ENCODE measurements around the gene CETN1. TPM values are rescaled to one million over a fixed set of nuclear protein-coding genes. Genes with fewer than 3 reads are reported as not detected.

The CETN1 gene
- total RNA-seq, 6 donors from 2014 or later, result not detected

DNA sequence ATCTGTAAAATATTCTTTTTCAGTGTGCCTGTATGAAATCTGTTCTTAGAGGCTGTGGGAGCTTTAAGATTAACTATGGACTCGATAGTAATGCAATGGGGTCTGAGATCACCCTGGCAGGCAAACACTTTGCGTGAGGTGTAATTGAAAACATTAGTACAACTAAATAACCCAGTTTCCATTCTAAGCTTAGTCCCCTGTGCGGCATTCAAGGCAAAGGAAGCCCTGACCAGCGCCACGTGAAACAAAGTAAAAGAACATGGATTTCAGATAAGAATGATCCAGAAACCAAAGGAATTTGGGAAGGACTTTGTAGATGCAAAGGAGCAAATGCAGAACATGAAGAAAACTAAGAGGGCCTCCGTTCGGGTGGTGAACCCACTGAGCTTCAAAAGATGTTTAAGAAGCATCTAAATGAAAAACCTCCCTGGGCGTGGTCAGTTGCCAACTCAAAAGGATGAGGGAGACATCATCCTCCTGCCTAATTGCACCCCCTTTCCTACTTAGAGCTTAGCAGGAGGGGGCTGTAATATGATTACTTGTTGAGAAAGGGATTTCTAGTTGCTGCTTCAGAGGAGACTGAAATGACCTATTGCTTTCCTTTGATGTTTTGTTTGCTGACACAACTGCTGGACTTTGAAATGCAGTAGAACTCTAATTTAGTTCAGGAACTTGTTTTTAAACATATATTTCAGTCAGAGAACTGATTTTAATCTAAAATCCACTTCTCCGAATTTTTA, 7.9 kb upstream of the CETN1 start:
- Histone ChIP-seq H3K36me3 (no peaks in the 10 kb centered on the region), H3K9me3 (no peaks in the 10 kb centered on the region), H3K27me3 (no peaks in the 10 kb centered on the region), H3K27ac (no peak overlapping the region), H3K4me1 (no peaks in the 10 kb centered on the region), H3K4me3 (no peak overlapping the region)
- ATAC-seq (ENCODE audit: low FRiP score in 2 of 2), result no peak
- WGBS, 2 donors, result 77 to 83% methylated on average over 9 of the region's 9 CpGs
- DNase-seq, result no peak
- TF ChIP-seq CTCF (IDR thresholded peaks at IDR 0.05), result no peak
- TF ChIP-seq POLR2A (IDR thresholded peaks at IDR 0.05), result no peak
- TF ChIP-seq EP300 (IDR thresholded peaks at IDR 0.05), result no peak
- TF ChIP-seq POLR2AphosphoS5 (IDR thresholded peaks at IDR 0.05), result no peak

- Histone ChIP-seq H3K27ac (no peak overlapping the region), H3K9me3 (no peaks in the 10 kb centered on the region), H3K4me3 (no peak overlapping the region), H3K36me3 (no peaks in the 10 kb centered on the region), H3K4me1 (no peaks in the 10 kb centered on the region), H3K27me3 (no peaks in the 10 kb centered on the region)
- DNase-seq, result no peak
- no peak for ATAC-seq (ENCODE audit: low FRiP score in 2 of 2)
- TF ChIP-seq POLR2AphosphoS5 (IDR thresholded peaks at IDR 0.05), result no peak
- TF ChIP-seq EP300 (IDR thresholded peaks at IDR 0.05), result no peak
- TF ChIP-seq CTCF (IDR thresholded peaks at IDR 0.05), result no peak
- TF ChIP-seq POLR2A (IDR thresholded peaks at IDR 0.05), result no peak
These were observed 7.3 kb upstream of the CETN1 start for GRCh38 chr18:572831-573289.

DNA sequence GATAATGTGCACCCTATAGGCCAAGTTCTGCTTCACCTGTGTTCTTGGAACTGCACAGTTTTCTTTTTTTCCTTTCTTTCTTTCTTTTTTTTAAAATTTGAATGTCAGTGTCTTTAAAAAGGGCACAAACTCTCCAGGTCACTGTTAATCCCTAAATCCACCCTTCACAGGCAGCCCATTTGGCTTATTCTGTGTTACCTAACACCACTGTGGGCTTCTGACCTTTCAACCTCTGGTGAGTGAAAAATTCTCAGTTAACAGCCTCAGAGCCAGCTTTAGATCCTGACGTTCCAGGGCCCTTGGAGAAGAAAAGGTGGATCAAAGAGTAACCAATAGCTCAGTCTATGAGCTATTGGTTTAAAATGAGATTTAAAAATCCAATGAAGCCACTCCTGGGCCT, 6.8 kb upstream of the CETN1 start:
- WGBS, 2 donors, result 70 to 80% methylated on average over 1 of the region's 1 CpG

GRCh38 chr18:574149-574860, 5.9 kb upstream of the CETN1 start:
- no peak for ATAC-seq (ENCODE audit: low FRiP score in 2 of 2)
- H3K36me3 ChIP-seq, result no peaks in the 10 kb centered on the region
- no peaks in the 10 kb centered on the region for H3K27me3 ChIP-seq
- TF ChIP-seq POLR2A (IDR thresholded peaks at IDR 0.05) (no peak), EP300 (IDR thresholded peaks at IDR 0.05) (no peak), POLR2AphosphoS5 (IDR thresholded peaks at IDR 0.05) (no peak), CTCF (IDR thresholded peaks at IDR 0.05) (no peak)
- no peaks in the 10 kb centered on the region for H3K9me3 ChIP-seq
- DNase-seq, result no peak
- 75 to 79% methylated on average over 4 of the region's 4 CpGs for WGBS, 2 donors
- no peaks in the 10 kb centered on the region for H3K4me1 ChIP-seq
- H3K4me3 ChIP-seq, result no peak overlapping the region
- no peak overlapping the region for H3K27ac ChIP-seq

More for the DNA sequence above, 6.8 kb upstream of the CETN1 start:
- no peaks in the 10 kb centered on the region for H3K36me3 ChIP-seq
- ATAC-seq (ENCODE audit: low FRiP score in 2 of 2), result no peak
- TF ChIP-seq CTCF (IDR thresholded peaks at IDR 0.05) (no peak), POLR2AphosphoS5 (IDR thresholded peaks at IDR 0.05) (no peak), POLR2A (IDR thresholded peaks at IDR 0.05) (no peak), EP300 (IDR thresholded peaks at IDR 0.05) (no peak)
- H3K27ac ChIP-seq, result no peak overlapping the region
- no peak overlapping the region for H3K4me3 ChIP-seq
- H3K9me3 ChIP-seq, result no peaks in the 10 kb centered on the region
- no peaks in the 10 kb centered on the region for H3K27me3 ChIP-seq
- DNase-seq, result no peak
- H3K4me1 ChIP-seq, result no peaks in the 10 kb centered on the region
